ENCODE results near the gene TM4SF18. TPM values are rescaled to one million over a fixed set of nuclear protein-coding genes. Genes with fewer than 3 reads are reported as not detected.

TM4SF18 gene
- total RNA-seq, 1 donor from 2014 or later = not detected

GRCh38 chr3:149331396-149331795 is 2.0 kb downstream of the TM4SF18 start:
- no peaks in the 10 kb centered on the region for H3K36me3 ChIP-seq
- no peaks in the 10 kb centered on the region for H3K79me2 ChIP-seq (ENCODE audit: low read depth)
- Mint-ChIP-seq H3K9me3 (no peaks in the 10 kb centered on the region), H3K4me1 (peaks cover 20% of the 10 kb centered on the region), H3K36me3 (no peaks in the 10 kb centered on the region), H3K27me3 (ENCODE audit: insufficient read depth, low read depth) (no peaks in the 10 kb centered on the region), H3K27ac (no peak overlapping the region), H3K4me3 (no peak overlapping the region)
- no peak for DNase-seq (ENCODE audit: low spot score)
- no peaks in the 10 kb centered on the region for H3F3A ChIP-seq (ENCODE audit: low read depth)
- no peak overlapping the region for H3K9ac ChIP-seq
- no peaks in the 10 kb centered on the region for H3K27me3 ChIP-seq
- no peak overlapping the region for H3K4me2 ChIP-seq
- H3K4me3 ChIP-seq = no peak overlapping the region
- H3K9me3 ChIP-seq (ENCODE audit: low read depth) = no peaks in the 10 kb centered on the region
- H4K20me1 ChIP-seq (ENCODE audit: low read depth) = no peaks in the 10 kb centered on the region
- H3K4me1 ChIP-seq = peaks cover 12% of the 10 kb centered on the region
- no peak overlapping the region for H3K27ac ChIP-seq
- no peak overlapping the region for H2AFZ ChIP-seq (replicated peaks)
- no peak for TF ChIP-seq CTCF (IDR thresholded peaks at IDR 0.05)
- no peak for TF ChIP-seq EZH2 (IDR thresholded peaks at IDR 0.05)
- TF ChIP-seq EZH2phosphoT487 (IDR thresholded peaks at IDR 0.05) = no peak

GRCh38 chr3:149330609-149331331 is 2.7 kb downstream of the TM4SF18 start:
- no peaks in the 10 kb centered on the region for H3K36me3 ChIP-seq
- no peak overlapping the region for H3K4me3 ChIP-seq
- H3K27ac Mint-ChIP-seq = no peak overlapping the region
- H3F3A ChIP-seq (ENCODE audit: low read depth) = no peaks in the 10 kb centered on the region
- H2AFZ ChIP-seq (replicated peaks) = no peak overlapping the region
- H3K4me1 Mint-ChIP-seq = peaks cover 20% of the 10 kb centered on the region
- H3K9me3 Mint-ChIP-seq = no peaks in the 10 kb centered on the region
- H3K4me3 Mint-ChIP-seq = no peak overlapping the region
- no peaks in the 10 kb centered on the region for H3K79me2 ChIP-seq (ENCODE audit: low read depth)
- no peaks in the 10 kb centered on the region for H4K20me1 ChIP-seq (ENCODE audit: low read depth)
- H3K36me3 Mint-ChIP-seq = no peaks in the 10 kb centered on the region
- no peaks in the 10 kb centered on the region for H3K27me3 ChIP-seq
- no peaks in the 10 kb centered on the region for H3K27me3 Mint-ChIP-seq (ENCODE audit: insufficient read depth, low read depth)
- H3K9ac ChIP-seq = no peak overlapping the region
- no peak overlapping the region for H3K4me2 ChIP-seq
- no peak for DNase-seq (ENCODE audit: low spot score)
- no peak overlapping the region for H3K27ac ChIP-seq
- TF ChIP-seq EZH2 (IDR thresholded peaks at IDR 0.05) (no peak), EZH2phosphoT487 (IDR thresholded peaks at IDR 0.05) (no peak), CTCF (IDR thresholded peaks at IDR 0.05) (no peak)
- peaks cover 12% of the 10 kb centered on the region for H3K4me1 ChIP-seq
- no peaks in the 10 kb centered on the region for H3K9me3 ChIP-seq (ENCODE audit: low read depth)

- Histone ChIP-seq H3K79me2 (ENCODE audit: low read depth) (no peaks in the 10 kb centered on the region), H3F3A (ENCODE audit: low read depth) (no peaks in the 10 kb centered on the region), H2AFZ (replicated peaks) (no peak overlapping the region), H3K4me1 (peaks cover under 1% of the 10 kb centered on the region), H3K27ac (no peak overlapping the region), H3K9ac (no peak overlapping the region), H3K27me3 (no peaks in the 10 kb centered on the region), H3K36me3 (no peaks in the 10 kb centered on the region), H4K20me1 (ENCODE audit: low read depth) (no peaks in the 10 kb centered on the region), H3K4me2 (no peak overlapping the region), H3K9me3 (ENCODE audit: low read depth) (no peaks in the 10 kb centered on the region), H3K4me3 (no peak overlapping the region)
- Mint-ChIP-seq H3K27ac (no peak overlapping the region), H3K4me3 (no peak overlapping the region), H3K4me1 (peaks cover 7% of the 10 kb centered on the region), H3K36me3 (peaks cover 2% of the 10 kb centered on the region), H3K9me3 (peaks cover 12% of the 10 kb centered on the region), H3K27me3 (ENCODE audit: insufficient read depth, low read depth) (peaks cover 2% of the 10 kb centered on the region)
- no peak for DNase-seq (ENCODE audit: low spot score)
- TF ChIP-seq CTCF (IDR thresholded peaks at IDR 0.05) = no peak
- TF ChIP-seq EZH2phosphoT487 (IDR thresholded peaks at IDR 0.05) = no peak
- no peak for TF ChIP-seq EZH2 (IDR thresholded peaks at IDR 0.05)
These were observed 6.3 kb downstream of the TM4SF18 start for GRCh38 chr3:149327156-149327555.

Data from neural progenitor cell (in vitro differentiated cells).